ENCODE results near the gene NMU. TPM values are rescaled to one million over a fixed set of nuclear protein-coding genes. Genes with fewer than 3 reads are reported as not detected.

NMU gene
- polyA plus RNA-seq, 2 of the 4 experiments (the other 2 are of a cell fraction) = 0.13 to 0.45 TPM

DNA sequence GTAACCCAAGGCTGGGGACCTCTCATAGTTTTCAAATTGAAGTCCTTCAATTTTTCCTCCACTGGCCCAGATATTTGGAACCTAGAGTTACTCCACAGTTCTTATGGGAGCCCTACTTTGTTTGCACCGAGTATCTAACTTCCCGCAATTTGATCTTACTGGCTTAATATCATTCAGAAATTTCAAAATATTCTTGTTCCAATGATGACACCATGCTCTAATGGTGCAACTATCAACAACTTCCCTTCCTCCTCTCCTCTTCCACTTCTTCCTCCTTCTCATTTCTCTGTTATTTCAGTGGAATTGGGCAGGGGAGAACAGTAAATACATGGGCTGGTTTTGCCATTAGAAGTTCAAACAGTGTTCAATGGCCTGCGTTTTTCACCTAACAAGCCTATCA is 64.3 kb downstream of the NMU start (continued):
- TF ChIP-seq SMC3 (IDR thresholded peaks at IDR 0.05) (no peak), ZNF302 (CRISPR knock-in tag; IDR thresholded peaks at IDR 0.05) (no peak), JUNB (IDR thresholded peaks at IDR 0.05) (no peak), RAD21 (conservative IDR thresholded peaks at IDR 0.05 in 1 of 2, IDR thresholded peaks at IDR 0.05 in 1 of 2) (no peak), FOXS1 (CRISPR knock-in tag; IDR thresholded peaks at IDR 0.05) (no peak), KDM1A (IDR thresholded peaks at IDR 0.05; ENCODE audit: low read depth) (no peak)
- TF ChIP-seq, protein P1, sequence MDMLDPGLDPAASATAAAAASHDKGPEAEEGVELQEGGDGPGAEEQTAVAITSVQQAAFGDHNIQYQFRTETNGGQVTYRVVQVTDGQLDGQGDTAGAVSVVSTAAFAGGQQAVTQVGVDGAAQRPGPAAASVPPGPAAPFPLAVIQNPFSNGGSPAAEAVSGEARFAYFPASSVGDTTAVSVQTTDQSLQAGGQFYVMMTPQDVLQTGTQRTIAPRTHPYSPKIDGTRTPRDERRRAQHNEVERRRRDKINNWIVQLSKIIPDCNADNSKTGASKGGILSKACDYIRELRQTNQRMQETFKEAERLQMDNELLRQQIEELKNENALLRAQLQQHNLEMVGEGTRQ (IDR thresholded peaks at IDR 0.05) = no peak
- TF ChIP-seq, protein P2, sequence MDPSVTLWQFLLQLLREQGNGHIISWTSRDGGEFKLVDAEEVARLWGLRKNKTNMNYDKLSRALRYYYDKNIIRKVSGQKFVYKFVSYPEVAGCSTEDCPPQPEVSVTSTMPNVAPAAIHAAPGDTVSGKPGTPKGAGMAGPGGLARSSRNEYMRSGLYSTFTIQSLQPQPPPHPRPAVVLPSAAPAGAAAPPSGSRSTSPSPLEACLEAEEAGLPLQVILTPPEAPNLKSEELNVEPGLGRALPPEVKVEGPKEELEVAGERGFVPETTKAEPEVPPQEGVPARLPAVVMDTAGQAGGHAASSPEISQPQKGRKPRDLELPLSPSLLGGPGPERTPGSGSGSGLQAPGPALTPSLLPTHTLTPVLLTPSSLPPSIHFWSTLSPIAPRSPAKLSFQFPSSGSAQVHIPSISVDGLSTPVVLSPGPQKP (IDR thresholded peaks at IDR 0.05; ENCODE audit: low read depth, low read length) = no peak
- TF ChIP-seq, protein P3, sequence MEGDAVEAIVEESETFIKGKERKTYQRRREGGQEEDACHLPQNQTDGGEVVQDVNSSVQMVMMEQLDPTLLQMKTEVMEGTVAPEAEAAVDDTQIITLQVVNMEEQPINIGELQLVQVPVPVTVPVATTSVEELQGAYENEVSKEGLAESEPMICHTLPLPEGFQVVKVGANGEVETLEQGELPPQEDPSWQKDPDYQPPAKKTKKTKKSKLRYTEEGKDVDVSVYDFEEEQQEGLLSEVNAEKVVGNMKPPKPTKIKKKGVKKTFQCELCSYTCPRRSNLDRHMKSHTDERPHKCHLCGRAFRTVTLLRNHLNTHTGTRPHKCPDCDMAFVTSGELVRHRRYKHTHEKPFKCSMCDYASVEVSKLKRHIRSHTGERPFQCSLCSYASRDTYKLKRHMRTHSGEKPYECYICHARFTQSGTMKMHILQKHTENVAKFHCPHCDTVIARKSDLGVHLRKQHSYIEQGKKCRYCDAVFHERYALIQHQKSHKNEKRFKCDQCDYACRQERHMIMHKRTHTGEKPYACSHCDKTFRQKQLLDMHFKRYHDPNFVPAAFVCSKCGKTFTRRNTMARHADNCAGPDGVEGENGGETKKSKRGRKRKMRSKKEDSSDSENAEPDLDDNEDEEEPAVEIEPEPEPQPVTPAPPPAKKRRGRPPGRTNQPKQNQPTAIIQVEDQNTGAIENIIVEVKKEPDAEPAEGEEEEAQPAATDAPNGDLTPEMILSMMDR (IDR thresholded peaks at IDR 0.05) = no peak

DNA sequence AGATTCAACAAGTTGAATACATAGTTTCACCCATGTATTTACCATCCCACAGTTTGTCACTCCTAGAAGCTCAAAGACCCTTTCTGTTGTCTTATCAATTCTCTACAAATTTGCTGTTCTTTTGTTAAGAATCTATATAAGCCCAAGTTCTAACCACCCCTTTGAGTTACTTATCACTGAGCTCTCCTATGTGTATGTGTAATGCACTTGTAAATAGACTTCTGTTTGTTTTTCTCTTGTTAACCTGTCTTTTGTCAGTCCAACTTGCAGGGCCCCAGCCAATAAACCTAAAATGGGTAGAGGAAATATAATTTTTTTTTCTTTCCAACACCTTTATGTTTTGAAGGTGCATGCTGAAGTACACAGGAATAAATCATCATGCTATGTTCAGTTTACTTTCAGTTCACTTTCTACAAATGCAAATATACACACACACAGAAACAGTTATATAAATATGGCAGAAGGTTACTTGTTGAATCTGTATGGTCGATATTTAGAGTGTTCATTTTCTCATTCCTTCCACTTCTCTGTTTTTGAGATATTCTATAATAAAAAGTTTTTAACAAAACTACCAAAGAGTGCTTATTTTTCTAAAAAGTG is 67.1 kb downstream of the NMU start:
- WGBS (ENCODE audit: missing lambda C conversion rate) = 16% methylated on average over 1 of the region's 1 CpG
- Histone ChIP-seq H3K9me3 (no peaks in the 10 kb centered on the region), H3K4me1 (no peaks in the 10 kb centered on the region), H3K4me3 (no peak overlapping the region), H3K4me2 (no peak overlapping the region), H3K27ac (no peak overlapping the region)
- POLR2A ChIA-PET = no interaction called here
- TF ChIP-seq, protein P4, sequence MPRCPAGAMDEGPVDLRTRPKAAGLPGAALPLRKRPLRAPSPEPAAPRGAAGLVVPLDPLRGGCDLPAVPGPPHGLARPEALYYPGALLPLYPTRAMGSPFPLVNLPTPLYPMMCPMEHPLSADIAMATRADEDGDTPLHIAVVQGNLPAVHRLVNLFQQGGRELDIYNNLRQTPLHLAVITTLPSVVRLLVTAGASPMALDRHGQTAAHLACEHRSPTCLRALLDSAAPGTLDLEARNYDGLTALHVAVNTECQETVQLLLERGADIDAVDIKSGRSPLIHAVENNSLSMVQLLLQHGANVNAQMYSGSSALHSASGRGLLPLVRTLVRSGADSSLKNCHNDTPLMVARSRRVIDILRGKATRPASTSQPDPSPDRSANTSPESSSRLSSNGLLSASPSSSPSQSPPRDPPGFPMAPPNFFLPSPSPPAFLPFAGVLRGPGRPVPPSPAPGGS (IDR thresholded peaks at IDR 0.05) = no peak
- no peak for TF ChIP-seq ZNF302 (CRISPR knock-in tag; IDR thresholded peaks at IDR 0.05)
- no peak for FAIRE-seq
- no peak for DNase-seq (ENCODE audit: low read depth in 1 of 2, low spot score in 1 of 2)
- CTCF ChIA-PET = no interaction called here
- ATAC-seq = no peak

DNA sequence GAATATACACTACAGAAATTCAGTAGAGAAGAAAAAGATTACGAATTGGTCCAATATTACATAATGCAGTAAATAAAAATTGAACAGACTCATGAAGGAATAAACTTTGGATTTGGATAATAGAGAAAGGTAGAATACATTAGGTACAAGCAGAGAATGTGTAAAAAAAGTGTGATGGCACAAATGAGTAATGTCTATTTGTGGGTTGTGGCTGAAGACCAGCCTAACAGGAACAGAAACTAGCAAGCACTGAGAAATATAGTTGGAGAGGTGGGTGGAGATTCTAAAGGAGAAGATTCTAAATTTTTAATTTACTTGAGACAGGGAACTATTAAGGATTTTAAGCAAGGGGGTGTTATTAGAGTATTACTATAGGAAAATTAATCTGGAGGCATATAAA is 74.2 kb downstream of the NMU start:
- ChIA-PET CTCF (no interaction called here), POLR2A (no interaction called here)
- DNase-seq (ENCODE audit: low read depth in 1 of 2, low spot score in 1 of 2) (no peak), ATAC-seq (no peak), FAIRE-seq (no peak)
- Histone ChIP-seq H3K9me3 (no peaks in the 10 kb centered on the region), H3K4me1 (no peaks in the 10 kb centered on the region), H3K27ac (no peak overlapping the region), H3K4me2 (no peak overlapping the region), H3K4me3 (no peak overlapping the region)
- 10% methylated on average over 1 of the region's 1 CpG for WGBS (ENCODE audit: missing lambda C conversion rate)
- TF ChIP-seq KDM1A (IDR thresholded peaks at IDR 0.05; ENCODE audit: low read depth) (no peak), TFCP2L1 (CRISPR knock-in tag; IDR thresholded peaks at IDR 0.05) (no peak), KDM5A (IDR thresholded peaks at IDR 0.05) (no peak), EHMT2 (IDR thresholded peaks at IDR 0.05; ENCODE audit: low read depth) (no peak), NFE2L2 (conservative IDR thresholded peaks at IDR 0.05; ENCODE audit: low read length) (no peak), HDAC2 (IDR thresholded peaks at IDR 0.05) (no peak), RNF2 (IDR thresholded peaks at IDR 0.05; ENCODE audit: borderline replicate concordance, low read depth) (no peak), MAFK (IDR thresholded peaks at IDR 0.05; ENCODE audit: partially characterized antibody) (no peak), PHF8 (IDR thresholded peaks at IDR 0.05; ENCODE audit: borderline replicate concordance, low read depth) (no peak), FOSL2 (IDR thresholded peaks at IDR 0.05) (no peak), FOSL2 (CRISPR knock-in tag; IDR thresholded peaks at IDR 0.05) (no peak), JUN (IDR thresholded peaks at IDR 0.05) (no peak)
- TF ChIP-seq, protein P4 (IDR thresholded peaks at IDR 0.05) = no peak
- TF ChIP-seq, protein P5, sequence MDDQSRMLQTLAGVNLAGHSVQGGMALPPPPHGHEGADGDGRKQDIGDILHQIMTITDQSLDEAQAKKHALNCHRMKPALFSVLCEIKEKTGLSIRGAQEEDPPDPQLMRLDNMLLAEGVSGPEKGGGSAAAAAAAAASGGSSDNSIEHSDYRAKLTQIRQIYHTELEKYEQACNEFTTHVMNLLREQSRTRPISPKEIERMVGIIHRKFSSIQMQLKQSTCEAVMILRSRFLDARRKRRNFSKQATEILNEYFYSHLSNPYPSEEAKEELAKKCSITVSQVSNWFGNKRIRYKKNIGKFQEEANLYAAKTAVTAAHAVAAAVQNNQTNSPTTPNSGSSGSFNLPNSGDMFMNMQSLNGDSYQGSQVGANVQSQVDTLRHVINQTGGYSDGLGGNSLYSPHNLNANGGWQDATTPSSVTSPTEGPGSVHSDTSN (IDR thresholded peaks at IDR 0.05) = no peak
- TF ChIP-seq, protein P1 (IDR thresholded peaks at IDR 0.05) = no peak

Data from A549 (cell line).